ENCODE data around the gene FJX1.
"Not testable (repeated sequence)": the region's sequence is repeated elsewhere in the genome, so short reads cannot be mapped to it uniquely, and the experiment has no call there.

The FJX1 gene

GRCh38 chr11:35662649-35663407, 44.6 kb downstream of the FJX1 start, which contains the start of gene TRIM44:
Gene TRIM44, plus strand, starts transcription at chr11:35662775. Its CDS starts 337 bp downstream, at chr11:35663112.
- FAIRE-seq (peak; percentile 89), DNase-seq (ENCODE audit: insufficient read length, low spot score) (peak; percentile 76)

DNA sequence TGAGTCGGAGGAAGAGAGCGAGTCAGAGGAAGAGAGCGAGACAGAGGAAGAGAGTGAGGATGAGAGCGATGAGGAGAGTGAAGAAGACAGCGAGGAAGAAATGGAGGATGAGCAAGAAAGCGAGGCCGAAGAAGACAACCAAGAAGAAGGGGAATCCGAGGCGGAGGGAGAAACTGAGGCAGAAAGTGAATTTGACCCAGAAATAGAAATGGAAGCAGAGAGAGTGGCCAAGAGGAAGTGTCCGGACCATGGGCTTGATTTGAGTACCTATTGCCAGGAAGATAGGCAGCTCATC, 45.1 kb downstream of the FJX1 start:
- DNase-seq (ENCODE audit: insufficient read length, low spot score) (no peak), FAIRE-seq (no peak)

DNA sequence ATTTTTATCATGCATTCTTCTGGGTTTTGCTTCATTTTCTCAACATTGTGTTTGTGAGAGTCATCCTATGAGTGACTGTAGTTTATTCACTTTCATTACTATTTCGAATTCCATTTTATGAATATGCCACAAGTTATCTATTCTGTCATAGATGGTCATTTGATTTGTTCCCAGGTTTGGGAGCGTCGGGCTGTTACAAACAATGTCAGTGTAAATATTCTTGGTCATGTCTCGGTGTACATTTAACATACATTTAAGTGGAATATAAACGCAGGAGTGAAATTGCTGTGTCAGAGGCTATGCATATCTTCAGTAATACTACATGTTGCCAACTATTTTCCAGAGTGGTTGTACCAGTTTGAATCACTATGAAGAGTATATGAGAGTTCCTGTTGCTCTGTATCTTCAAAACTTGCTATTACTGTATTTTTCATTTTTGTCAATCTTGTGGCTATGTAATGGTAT, 46.7 kb downstream of the FJX1 start:
- FAIRE-seq (no peak), DNase-seq (ENCODE audit: insufficient read length, low spot score) (no peak)

DNA sequence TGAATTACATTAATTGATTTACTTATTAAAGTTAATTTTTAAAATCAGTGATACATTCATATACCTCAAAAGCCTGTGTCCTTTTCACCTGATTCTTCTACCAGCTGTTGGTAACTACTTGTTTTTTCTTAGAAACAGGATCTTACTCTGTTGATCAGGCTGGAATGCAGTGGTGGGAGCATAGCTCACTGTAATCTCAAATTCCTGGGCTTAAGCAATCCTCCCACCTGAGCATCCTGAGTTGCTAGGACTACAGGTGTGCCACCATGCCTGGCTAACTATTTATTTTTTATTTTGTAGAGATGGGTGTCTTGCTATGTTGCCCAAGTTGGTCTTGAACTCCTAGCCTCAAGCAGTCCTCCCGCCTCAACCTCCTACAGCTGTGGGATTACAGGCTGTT, 49.0 kb downstream of the FJX1 start:
- no peak for DNase-seq (ENCODE audit: insufficient read length, low spot score)
- no peak for FAIRE-seq

DNA sequence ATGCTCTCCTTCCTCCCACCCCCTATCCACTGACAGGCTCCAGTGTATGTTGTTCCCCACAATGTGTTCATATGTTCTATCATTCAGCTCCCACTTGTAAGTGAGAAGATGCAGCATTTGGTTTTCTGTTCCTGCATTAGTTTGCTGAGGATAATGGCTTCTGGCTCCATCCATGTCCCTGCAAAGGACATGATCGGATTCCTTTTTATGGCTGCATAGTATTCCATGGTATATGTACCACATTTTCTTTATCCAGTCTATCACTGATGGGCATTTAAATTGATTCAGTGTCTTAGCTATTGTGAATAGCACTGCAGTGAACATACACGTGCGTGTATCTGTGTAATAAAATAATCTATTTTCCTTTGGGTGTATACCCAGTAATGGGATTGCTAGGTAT, 50.1 kb downstream of the FJX1 start:
- FAIRE-seq; DNase-seq (ENCODE audit: insufficient read length, low spot score): not testable (repeated sequence)

All from GM19239 (cell line).